IMR-90 (cell line): ENCODE results near the gene PCDH1. TPM values are rescaled to one million over a fixed set of nuclear protein-coding genes. Genes with fewer than 3 reads are reported as not detected.

ENCODE experiments used
- ATAC-seq: fragments of 200-7000 bp; cut with Tn5 transposase; 2 replicates; pipeline ENCODE4 v1.9.1; 2020; ENCODE audit warnings: low read depth, mild to moderate bottlenecking, moderate library complexity
- BruUV-seq: library from RNA; stranded (reverse); fragments of 400-500 nt; replicated peaks from 2 replicates; lab custom pipeline; 2021; lab: Mats Ljungman, UMichigan
- CTCF ChIA-PET: fragments of 300-600 bp; formaldehyde crosslinking; extraction: SDS; loops from one replicate; lab custom pipeline; 2021; ENCODE audit warnings: antibody characterized with exemption; lab: Yijun Ruan, JAX
- POLR2A ChIA-PET: fragments of 300-600 bp; sonication (Branson Sonifier 250); formaldehyde crosslinking; loops from one replicate; lab custom pipeline; 2022; ENCODE audit warnings: antibody characterized with exemption; ENCODE audit not compliant: unreplicated experiment; lab: Charles Lee
- DNase-seq: peaks from one replicate; pipeline ENCODE4 v3.0.0; 2013
- H2AFZ ChIP-seq: replicated peaks from 2 replicates; pipeline ENCODE3; 2013; ENCODE audit warnings: low read length, mild to moderate bottlenecking; ENCODE audit not compliant: poor library complexity
- H2AK5ac ChIP-seq: 2 replicates; pipeline ENCODE4 v1.6.1; 2013; ENCODE audit warnings: low read depth, low read length, inconsistent platforms
- H2AK9ac ChIP-seq: replicated peaks from 2 replicates; pipeline ENCODE3; 2013; ENCODE audit warnings: mild to moderate bottlenecking, low read depth, low read length, moderate library complexity; ENCODE audit not compliant: poor library complexity
- H2BK120ac ChIP-seq: 2 replicates; pipeline ENCODE4 v1.6.1; 2013; ENCODE audit warnings: low read depth, low read length, inconsistent platforms
- H2BK15ac ChIP-seq: 3 replicates; pipeline ENCODE4 v1.6.1; 2013; ENCODE audit warnings: low read depth, low read length, inconsistent platforms
- H2BK20ac ChIP-seq: 2 replicates; pipeline ENCODE4 v1.6.1; 2013; ENCODE audit warnings: low read depth, mild to moderate bottlenecking, inconsistent platforms, low read length, moderate library complexity
- H2BK5ac ChIP-seq: 2 replicates; pipeline ENCODE4 v1.6.1; 2013; ENCODE audit warnings: mild to moderate bottlenecking, low read depth, low read length, inconsistent platforms; ENCODE audit not compliant: poor library complexity, severe bottlenecking
- H3K14ac ChIP-seq: replicated peaks from 2 replicates; pipeline ENCODE4 v1.6.1; 2013; ENCODE audit warnings: low read depth, low read length, inconsistent platforms
- H3K18ac ChIP-seq: 2 replicates; pipeline ENCODE4 v1.6.1; 2013; ENCODE audit warnings: low read depth, low read length, control low read depth
- H3K23ac ChIP-seq: 2 replicates; pipeline ENCODE4 v1.6.1; 2013; ENCODE audit warnings: low read depth, low read length, inconsistent platforms
- H3K27ac ChIP-seq: 2 replicates; pipeline ENCODE4 v1.5.1; 2013; ENCODE audit warnings: mild to moderate bottlenecking, control low read depth, low read length; ENCODE audit not compliant: insufficient read depth
- H3K27me3 ChIP-seq: 2 replicates; pipeline ENCODE4 v1.6.1; 2013; ENCODE audit warnings: low read length; ENCODE audit not compliant: control insufficient read depth, insufficient read depth
- H3K36me3 ChIP-seq: 2 replicates; pipeline ENCODE4 v1.6.1; 2013; ENCODE audit warnings: low read length, mixed read lengths; ENCODE audit not compliant: control insufficient read depth, insufficient read depth
- H3K4ac ChIP-seq: 2 replicates; pipeline ENCODE4 v1.6.1; 2013; ENCODE audit warnings: low read depth, low read length, inconsistent platforms
- H3K4me1 ChIP-seq: 2 replicates; pipeline ENCODE4 v1.6.1; 2013; ENCODE audit warnings: low read length, mixed read lengths; ENCODE audit not compliant: control insufficient read depth, insufficient read depth
- H3K4me2 ChIP-seq: 2 replicates; pipeline ENCODE4 v1.6.1; 2013; ENCODE audit warnings: low read depth, mild to moderate bottlenecking, control low read depth, low read length, moderate library complexity
- H3K4me3 ChIP-seq: 2 replicates; pipeline ENCODE4 v1.5.1; 2013; ENCODE audit warnings: low read depth, mild to moderate bottlenecking, control low read depth, low read length, moderate library complexity; ENCODE audit not compliant: insufficient read depth
- H3K56ac ChIP-seq: 2 replicates; pipeline ENCODE4 v1.6.1; 2013; ENCODE audit warnings: low read length, inconsistent platforms; ENCODE audit not compliant: insufficient read depth; ENCODE audit errors: extremely low read depth
- H3K79me1 ChIP-seq, 2 experiments: 2 replicates each; pipeline ENCODE4 v1.6.1; 2013; ENCODE audit warnings: low read length in 2 of 2, inconsistent platforms in 1 of 2, low read depth in 1 of 2
- H3K9ac ChIP-seq: 2 replicates; pipeline ENCODE4 v1.6.1; 2013; ENCODE audit warnings: low read depth, low read length, control low read depth
- H3K9me1 ChIP-seq: 2 replicates; pipeline ENCODE4 v1.6.1; 2013; ENCODE audit warnings: low read length, inconsistent platforms; ENCODE audit not compliant: insufficient read depth
- H3K9me3 ChIP-seq: 2 replicates; pipeline ENCODE4 v1.6.1; 2013; ENCODE audit warnings: low read length; ENCODE audit not compliant: control insufficient read depth, insufficient read depth
- H4K20me1 ChIP-seq: 2 replicates; pipeline ENCODE4 v1.6.1; 2013; ENCODE audit warnings: low read length, inconsistent platforms; ENCODE audit not compliant: insufficient read depth
- H4K5ac ChIP-seq: 2 replicates; pipeline ENCODE4 v1.6.1; 2013; ENCODE audit warnings: mild to moderate bottlenecking, low read depth, low read length, control low read depth
- H4K8ac ChIP-seq, 2 experiments: 2 replicates each; pipeline ENCODE4 v1.6.1; 2013; ENCODE audit warnings: low read depth in 2 of 2, low read length in 2 of 2, control low read depth in 1 of 2, inconsistent platforms in 1 of 2
- H4K91ac ChIP-seq: 2 replicates; pipeline ENCODE4 v1.6.1; 2013; ENCODE audit warnings: low read depth, low read length, inconsistent platforms; ENCODE audit not compliant: insufficient read depth
- BHLHE40 ChIP-seq: fragments of 150-350 bp; IDR thresholded peaks from 2 replicates; pipeline ENCODE4 v1.6.1; 2016; ENCODE audit warnings: mild to moderate bottlenecking, low read depth, low read length
- CEBPB ChIP-seq: IDR thresholded peaks from 2 replicates; pipeline ENCODE4 v1.6.1; 2012; ENCODE audit warnings: low read depth, low read length, improper control_type of control experiment
- CHD1 ChIP-seq: IDR thresholded peaks from 2 replicates; pipeline ENCODE4 v1.6.1; 2012; ENCODE audit warnings: low read depth, low read length, improper control_type of control experiment
- ELK1 ChIP-seq: fragments of 150-350 bp; IDR thresholded peaks from 2 replicates; pipeline ENCODE4 v1.6.1; 2016; ENCODE audit warnings: low read depth, mild to moderate bottlenecking, low read length, moderate library complexity, borderline replicate concordance
- FOS ChIP-seq: fragments of 150-350 bp; IDR thresholded peaks from 2 replicates; pipeline ENCODE4 v1.6.1; 2016; ENCODE audit warnings: low read depth, low read length
- MAFK ChIP-seq: IDR thresholded peaks from 2 replicates; pipeline ENCODE4 v1.6.1; 2012; ENCODE audit warnings: low read depth, low read length, improper control_type of control experiment
- MAZ ChIP-seq: IDR thresholded peaks from 2 replicates; pipeline ENCODE4 v1.6.1; 2012; ENCODE audit warnings: low read depth, mild to moderate bottlenecking, low read length, improper control_type of control experiment, moderate library complexity, borderline replicate concordance
- MXI1 ChIP-seq: IDR thresholded peaks from 2 replicates; pipeline ENCODE4 v1.6.1; 2012; ENCODE audit warnings: low read depth, mild to moderate bottlenecking, low read length, moderate library complexity, borderline replicate concordance
- NFE2L2 ChIP-seq: fragments of 150-350 bp; IDR thresholded peaks from 2 replicates; pipeline ENCODE4 v1.6.1; 2016; ENCODE audit warnings: low read depth, mild to moderate bottlenecking, low read length
- POLR2A ChIP-seq: IDR thresholded peaks from 2 replicates; pipeline ENCODE4 v1.6.1; 2012; ENCODE audit warnings: mild to moderate bottlenecking, low read depth, low read length
- RAD21 ChIP-seq: IDR thresholded peaks from 2 replicates; pipeline ENCODE4 v1.6.1; 2012; ENCODE audit warnings: low read length, improper control_type of control experiment
- RCOR1 ChIP-seq: IDR thresholded peaks from 2 replicates; pipeline ENCODE4 v1.6.1; 2012; ENCODE audit warnings: mild to moderate bottlenecking, low read length, improper control_type of control experiment; ENCODE audit not compliant: insufficient replicate concordance
- RFX5 ChIP-seq: IDR thresholded peaks from 2 replicates; pipeline ENCODE4 v1.8.0; 2012; ENCODE audit warnings: low read depth, mild to moderate bottlenecking, low read length, moderate library complexity
- SMC3 ChIP-seq: fragments of 150-350 bp; IDR thresholded peaks from 2 replicates; pipeline ENCODE4 v1.6.1; 2016; ENCODE audit warnings: low read depth, mild to moderate bottlenecking, antibody characterized with exemption, low read length, moderate library complexity
- WGBS, 2 experiments: methylation state at CpG; one replicate each; pipeline versions ENCODE4 v1.1.5 to v1.1.7; 2013; ENCODE audit warnings: missing lambda C conversion rate in 2 of 2; ENCODE audit not compliant: insufficient read length in 1 of 2; ENCODE audit errors: extremely low coverage in 2 of 2; 5-methylcytosine and 5-hydroxymethylcytosine counted together
- dilution Hi-C: fragments of 300-500 bp; cut with HindIII; formaldehyde crosslinking; loops from one replicate; pipeline ENCODE4 v1.14.3; 2018; ENCODE audit warnings: low sequenced_read_pairs; ENCODE audit not compliant: unreplicated experiment
- in situ Hi-C: fragments of 300-500 bp; cut with MboI; formaldehyde crosslinking; loops from 3 replicates; pipeline ENCODE4 v1.14.3; 2019; ENCODE audit warnings: low sequenced_read_pairs, inconsistent platforms, mixed read lengths
- intact Hi-C: fragments of 100-400 bp; cut with micrococcal nuclease; formaldehyde crosslinking; loops from 2 replicates; pipeline ENCODE4 v1.10.0; 2022
- polyA plus RNA-seq, 3 experiments: library from polyadenylated mRNA; depleted of rRNA; stranded (reverse); fragments of >200 nt; gene quantifications; 2 replicates each; pipeline ENCODE4 v1.2.3, GENCODE V29; 2012; ENCODE audit warnings: low replicate concordance in 1 of 3
- total RNA-seq: library from RNA; depleted of rRNA; stranded (reverse); fragments of >200 nt; gene quantifications from 2 replicates; pipeline ENCODE4 v1.2.3, GENCODE V29; 2012
- TF ChIP-seq, protein P1 (sequence below): conservative IDR thresholded peaks from 2 replicates; pipeline ENCODE4 v1.5.1; 2012; ENCODE audit warnings: mild to moderate bottlenecking, low read depth, low read length, improper control_type of control experiment
- TF ChIP-seq, protein P2 (sequence below): fragments of 150-350 bp; IDR thresholded peaks from 2 replicates; pipeline ENCODE4 v1.6.1; 2017; ENCODE audit warnings: mild to moderate bottlenecking, antibody characterized with exemption, low read length, low read depth

PCDH1 gene
- total and polyA plus RNA-seq, 2 of the 4 experiments (the other 2 are of a cell fraction) = 0.74 to 0.90 TPM

- H4K20me1 ChIP-seq = no peaks in the 10 kb centered on the region
- no peak overlapping the region for H3K23ac ChIP-seq
- TF ChIP-seq MAZ (no peak), FOS (no peak), NFE2L2 (no peak), POLR2A (no peak), RCOR1 (no peak), CHD1 (no peak), ELK1 (no peak), RFX5 (no peak), MAFK (no peak), SMC3 (no peak), RAD21 (no peak), MXI1 (no peak), CEBPB (no peak), BHLHE40 (no peak)
- TF ChIP-seq, protein P1, sequence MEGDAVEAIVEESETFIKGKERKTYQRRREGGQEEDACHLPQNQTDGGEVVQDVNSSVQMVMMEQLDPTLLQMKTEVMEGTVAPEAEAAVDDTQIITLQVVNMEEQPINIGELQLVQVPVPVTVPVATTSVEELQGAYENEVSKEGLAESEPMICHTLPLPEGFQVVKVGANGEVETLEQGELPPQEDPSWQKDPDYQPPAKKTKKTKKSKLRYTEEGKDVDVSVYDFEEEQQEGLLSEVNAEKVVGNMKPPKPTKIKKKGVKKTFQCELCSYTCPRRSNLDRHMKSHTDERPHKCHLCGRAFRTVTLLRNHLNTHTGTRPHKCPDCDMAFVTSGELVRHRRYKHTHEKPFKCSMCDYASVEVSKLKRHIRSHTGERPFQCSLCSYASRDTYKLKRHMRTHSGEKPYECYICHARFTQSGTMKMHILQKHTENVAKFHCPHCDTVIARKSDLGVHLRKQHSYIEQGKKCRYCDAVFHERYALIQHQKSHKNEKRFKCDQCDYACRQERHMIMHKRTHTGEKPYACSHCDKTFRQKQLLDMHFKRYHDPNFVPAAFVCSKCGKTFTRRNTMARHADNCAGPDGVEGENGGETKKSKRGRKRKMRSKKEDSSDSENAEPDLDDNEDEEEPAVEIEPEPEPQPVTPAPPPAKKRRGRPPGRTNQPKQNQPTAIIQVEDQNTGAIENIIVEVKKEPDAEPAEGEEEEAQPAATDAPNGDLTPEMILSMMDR = no peak
- TF ChIP-seq, protein P2, sequence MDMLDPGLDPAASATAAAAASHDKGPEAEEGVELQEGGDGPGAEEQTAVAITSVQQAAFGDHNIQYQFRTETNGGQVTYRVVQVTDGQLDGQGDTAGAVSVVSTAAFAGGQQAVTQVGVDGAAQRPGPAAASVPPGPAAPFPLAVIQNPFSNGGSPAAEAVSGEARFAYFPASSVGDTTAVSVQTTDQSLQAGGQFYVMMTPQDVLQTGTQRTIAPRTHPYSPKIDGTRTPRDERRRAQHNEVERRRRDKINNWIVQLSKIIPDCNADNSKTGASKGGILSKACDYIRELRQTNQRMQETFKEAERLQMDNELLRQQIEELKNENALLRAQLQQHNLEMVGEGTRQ = no peak
- H3K4ac ChIP-seq = no peak overlapping the region
- in situ Hi-C loops = no loop called here
- BruUV-seq = no TSS peak
- H2AFZ ChIP-seq = no peak overlapping the region
- H3K27ac ChIP-seq = no peak overlapping the region
- H2BK120ac ChIP-seq = no peak overlapping the region
- H3K79me1 ChIP-seq = no peaks in the 10 kb centered on the region
- ChIA-PET CTCF (no interaction called here), POLR2A (no interaction called here)
- no peak overlapping the region for H3K4me3 ChIP-seq
- H3K18ac ChIP-seq = no peak overlapping the region
- no peak overlapping the region for H3K4me2 ChIP-seq
- no peak overlapping the region for H4K8ac ChIP-seq
- H3K4me1 ChIP-seq = no peaks in the 10 kb centered on the region
- H2BK15ac ChIP-seq = no peak overlapping the region
- no CpG with 5 or more reads among the region's 2 CpGs for WGBS, 2 experiments
- no peak overlapping the region for H3K14ac ChIP-seq
- no peak overlapping the region for H4K5ac ChIP-seq
- peaks cover 28% of the 10 kb centered on the region for H3K27me3 ChIP-seq
- no peaks in the 10 kb centered on the region for H3K9me1 ChIP-seq
- H3K9me3 ChIP-seq = no peaks in the 10 kb centered on the region
- intact Hi-C loops = no loop called here
- H2AK9ac ChIP-seq = no peak overlapping the region
- no peak overlapping the region for H2BK20ac ChIP-seq
- ATAC-seq = no peak
- no peak overlapping the region for H4K91ac ChIP-seq
- dilution Hi-C loops = no loop called here
- no peak for DNase-seq
- no peak overlapping the region for H3K9ac ChIP-seq
- no peak overlapping the region for H2BK5ac ChIP-seq
- H3K36me3 ChIP-seq = no peaks in the 10 kb centered on the region
- no peak overlapping the region for H2AK5ac ChIP-seq
- no peak overlapping the region for H3K56ac ChIP-seq
Measured at GRCh38 chr5:141898448-141899049, 20.3 kb upstream of the PCDH1 start.
